Keratinocyte (primary cell): ENCODE measurements around the gene KLK7. TPM values are rescaled to one million over a fixed set of nuclear protein-coding genes. Genes with fewer than 3 reads are reported as not detected.

Source experiments
- DNase-seq: peaks from one replicate; pipeline ENCODE4 v3.0.0-alpha.2; 2011; ENCODE audit warnings: low read depth, missing footprints, low spot score
- FAIRE-seq: peaks from 2 replicates; lab custom pipeline; 2011; peaks lifted over from hg19 to GRCh38; lab: Jason Lieb, UNC
- H2AFZ ChIP-seq: 2 replicates; pipeline ENCODE4 v1.6.0; 2012; ENCODE audit warnings: low read length, control low read depth, inconsistent platforms; ENCODE audit not compliant: control insufficient read depth
- H3K27ac ChIP-seq: 2 replicates; pipeline ENCODE4 v1.5.1; 2011; ENCODE audit warnings: low read length; ENCODE audit not compliant: control insufficient read depth, insufficient read depth
- H3K27me3 ChIP-seq: 3 replicates; pipeline ENCODE4 v1.6.0; 2011; ENCODE audit warnings: low read length; ENCODE audit not compliant: control insufficient read depth, insufficient read depth; ENCODE audit errors: extremely low read depth
- H3K36me3 ChIP-seq, 2 experiments: 2 replicates in 1 of 2; 3 replicates in 1 of 2; pipeline ENCODE4 v1.5.1; 2011; ENCODE audit warnings: low read length in 2 of 2, mild to moderate bottlenecking in 1 of 2; ENCODE audit not compliant: control insufficient read depth in 2 of 2, insufficient read depth in 2 of 2; ENCODE audit errors: extremely low read depth in 1 of 2
- H3K4me1 ChIP-seq: 3 replicates; pipeline ENCODE4 v1.5.1; 2011; ENCODE audit warnings: low read length; ENCODE audit not compliant: control insufficient read depth, insufficient read depth; ENCODE audit errors: extremely low read depth
- H3K4me2 ChIP-seq: 3 replicates; pipeline ENCODE4 v1.6.0; 2011; ENCODE audit warnings: low read depth, low read length; ENCODE audit not compliant: control insufficient read depth, insufficient read depth; ENCODE audit errors: extremely low read depth
- H3K4me3 ChIP-seq, 3 experiments: fragments of 200-600 bp in 1 of 3; sonication (generic) in 1 of 3; 2 replicates in 2 of 3; 3 replicates in 1 of 3; pipeline ENCODE4 v1.5.1; 2011 to 2016; ENCODE audit warnings: low read length in 3 of 3, mild to moderate bottlenecking in 3 of 3, control low read depth in 2 of 3, inconsistent platforms in 1 of 3, low read depth in 1 of 3, mixed read lengths in 1 of 3, mixed run types in 1 of 3, moderate library complexity in 1 of 3; ENCODE audit not compliant: control insufficient read depth in 2 of 3, insufficient read depth in 2 of 3; ENCODE audit errors: extremely low read depth in 1 of 3
- H3K79me2 ChIP-seq: 2 replicates; pipeline ENCODE4 v1.6.0; 2012; ENCODE audit warnings: low read length; ENCODE audit not compliant: control insufficient read depth, insufficient read depth
- H3K9ac ChIP-seq: 3 replicates; pipeline ENCODE4 v1.6.0; 2011; ENCODE audit warnings: low read length; ENCODE audit not compliant: control insufficient read depth, insufficient read depth; ENCODE audit errors: extremely low read depth
- H3K9me1 ChIP-seq: 3 replicates; pipeline ENCODE4 v1.6.0; 2011; ENCODE audit warnings: low read length; ENCODE audit not compliant: control insufficient read depth, insufficient read depth; ENCODE audit errors: extremely low read depth
- H3K9me3 ChIP-seq: 2 replicates; pipeline ENCODE4 v1.5.1; 2012; ENCODE audit warnings: low read depth, low read length; ENCODE audit not compliant: control insufficient read depth
- H4K20me1 ChIP-seq: 3 replicates; pipeline ENCODE4 v1.6.0; 2011; ENCODE audit warnings: low read length; ENCODE audit not compliant: control insufficient read depth, insufficient read depth; ENCODE audit errors: extremely low read depth
- EZH2 ChIP-seq: IDR thresholded peaks from one replicate; pipeline ENCODE4 v1.6.1; 2012; ENCODE audit warnings: inconsistent platforms, mild to moderate bottlenecking, low read length, moderate library complexity
- dilution Hi-C: fragments of 300-500 bp; cut with MboI; formaldehyde crosslinking; loops from one replicate; pipeline ENCODE4 v1.7.0; 2020; ENCODE audit warnings: low sequenced_read_pairs; ENCODE audit not compliant: extremely low pct_ligation_motif_present
- polyA plus RNA-seq, 5 experiments: library from polyadenylated mRNA; depleted of rRNA in 3 of 5; stranded (reverse) in 3 of 5; stranded (forward) in 1 of 5; unstranded in 1 of 5; fragments of >200 nt; gene quantifications; 1 replicate in 1 of 5; 2 replicates in 3 of 5; 3 replicates in 1 of 5; pipeline versions ENCODE4 v1.2.1 to v1.2.3, GENCODE V29; 2011 to 2012; ENCODE audit warnings: missing spikeins in 2 of 5, low read depth in 1 of 5, low replicate concordance in 1 of 5
- TF ChIP-seq, protein P1 (sequence below), 3 experiments: IDR thresholded peaks in 1 of 3; conservative IDR thresholded peaks in 1 of 3; optimal IDR thresholded peaks in 1 of 3; 2 replicates in 2 of 3; 3 replicates in 1 of 3; pipeline versions ENCODE3 to v1.5.1; 2011; ENCODE audit warnings: low read length in 3 of 3, mild to moderate bottlenecking in 3 of 3, moderate library complexity in 2 of 3, control low read depth in 1 of 3, inconsistent platforms in 1 of 3; ENCODE audit not compliant: insufficient read depth in 2 of 3; ENCODE audit errors: extremely low read depth in 1 of 3

The KLK7 gene
- polyA plus RNA-seq, 1 donor (not counting 4 experiments of a cell fraction or from before 2014, with no cell fraction given) = 29.2 TPM

DNA sequence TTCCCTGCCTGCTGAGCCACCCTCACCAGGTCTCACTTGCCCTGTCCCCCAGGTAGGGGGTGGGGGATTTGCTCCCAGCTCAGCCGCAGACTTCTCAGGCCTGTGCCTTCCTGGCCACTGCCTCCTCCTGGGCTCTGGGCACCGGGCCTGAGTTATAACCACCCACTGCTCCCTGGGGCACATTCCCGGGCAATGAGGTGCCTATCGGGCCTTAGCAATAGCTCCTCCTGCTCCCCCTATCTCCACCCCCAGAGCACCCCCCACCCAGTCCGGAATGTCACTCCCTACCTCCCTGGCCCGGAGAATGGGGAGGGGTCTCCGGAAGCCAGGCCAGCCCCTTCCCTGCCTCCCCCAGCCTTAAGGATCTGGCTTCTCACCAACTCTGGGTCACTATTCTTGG lies 30.8 kb downstream of the KLK7 start, which contains the start of gene KLK5:
KLK5 (minus strand) TSS at position 129 of the 400 bp plus-strand sequence. CDS start 381 bp downstream, outside the sequence.
- Histone ChIP-seq H2AFZ (peak within 1 kb of the TSS; percentile 70), H3K9me1 (no peaks in the 10 kb centered on the region), H3K9me3 (no peaks in the 10 kb centered on the region), H3K27ac (peak within 1 kb of the TSS; percentile 55), H3K9ac (peak within 1 kb of the TSS; percentile 78), H3K4me1 (peaks cover 19% of the 10 kb centered on the region), H3K4me2 (peak within 1 kb of the TSS; percentile 94), H4K20me1 (no peaks in the 10 kb centered on the region), H3K27me3 (no peaks in the 10 kb centered on the region), H3K4me3 (peak within 1 kb of the TSS; percentile 59 to 72 (median 67)), H3K79me2 (peaks cover 14% of the 10 kb centered on the region), H3K36me3 (peaks cover 6 to 9% of the 10 kb centered on the region in 2 experiments)
- dilution Hi-C loops = no loop called here
- no peak for DNase-seq
- FAIRE-seq = peak; percentile 43
- TF ChIP-seq, protein P1, sequence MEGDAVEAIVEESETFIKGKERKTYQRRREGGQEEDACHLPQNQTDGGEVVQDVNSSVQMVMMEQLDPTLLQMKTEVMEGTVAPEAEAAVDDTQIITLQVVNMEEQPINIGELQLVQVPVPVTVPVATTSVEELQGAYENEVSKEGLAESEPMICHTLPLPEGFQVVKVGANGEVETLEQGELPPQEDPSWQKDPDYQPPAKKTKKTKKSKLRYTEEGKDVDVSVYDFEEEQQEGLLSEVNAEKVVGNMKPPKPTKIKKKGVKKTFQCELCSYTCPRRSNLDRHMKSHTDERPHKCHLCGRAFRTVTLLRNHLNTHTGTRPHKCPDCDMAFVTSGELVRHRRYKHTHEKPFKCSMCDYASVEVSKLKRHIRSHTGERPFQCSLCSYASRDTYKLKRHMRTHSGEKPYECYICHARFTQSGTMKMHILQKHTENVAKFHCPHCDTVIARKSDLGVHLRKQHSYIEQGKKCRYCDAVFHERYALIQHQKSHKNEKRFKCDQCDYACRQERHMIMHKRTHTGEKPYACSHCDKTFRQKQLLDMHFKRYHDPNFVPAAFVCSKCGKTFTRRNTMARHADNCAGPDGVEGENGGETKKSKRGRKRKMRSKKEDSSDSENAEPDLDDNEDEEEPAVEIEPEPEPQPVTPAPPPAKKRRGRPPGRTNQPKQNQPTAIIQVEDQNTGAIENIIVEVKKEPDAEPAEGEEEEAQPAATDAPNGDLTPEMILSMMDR (optimal IDR thresholded peaks at IDR 0.05 in 1 of 3, IDR thresholded peaks at IDR 0.05 in 1 of 3, conservative IDR thresholded peaks at IDR 0.05 in 1 of 3; ENCODE audit: extremely low read depth in 1 of 3, insufficient read depth in 2 of 3, low read length in 3 of 3) = peak in 2 of 3 experiments; percentile 3 to 7
- no peak for TF ChIP-seq EZH2

- Histone ChIP-seq H3K4me1 (peaks cover 19% of the 10 kb centered on the region), H3K4me2 (no peak overlapping the region), H3K9ac (no peak overlapping the region), H3K36me3 (peaks cover 9 to 14% of the 10 kb centered on the region in 2 experiments), H3K4me3 (no peak overlapping the region), H3K27me3 (no peaks in the 10 kb centered on the region), H3K79me2 (peaks cover 14% of the 10 kb centered on the region), H3K9me1 (no peaks in the 10 kb centered on the region), H3K27ac (no peak overlapping the region), H3K9me3 (no peaks in the 10 kb centered on the region), H4K20me1 (no peaks in the 10 kb centered on the region), H2AFZ (no peak overlapping the region)
- dilution Hi-C loops = no loop called here
- TF ChIP-seq, protein P1 (optimal IDR thresholded peaks at IDR 0.05 in 1 of 3, IDR thresholded peaks at IDR 0.05 in 1 of 3, conservative IDR thresholded peaks at IDR 0.05 in 1 of 3; ENCODE audit: extremely low read depth in 1 of 3, insufficient read depth in 2 of 3, low read length in 3 of 3) = no peak
- TF ChIP-seq EZH2 = no peak
- DNase-seq = no peak
- FAIRE-seq = no peak
Measured at GRCh38 chr19:50949861-50950260, 33.9 kb downstream of the KLK7 start.
